Thymus (tissue), 11 donors: ENCODE results near the gene ASMTL. TPM values are rescaled to one million over a fixed set of nuclear protein-coding genes. Genes with fewer than 3 reads are reported as not detected.

Source experiments
- DNase-seq, 9 donors: peaks; one replicate each; pipeline ENCODE4 v3.0.0-alpha.2; 2013; ENCODE audit warnings: low spot score in 9 of 9, low read depth in 6 of 9, missing footprints in 1 of 9
- H3K27ac ChIP-seq, 2 donors: one replicate each; pipeline ENCODE4 v1.5.1; 2013; ENCODE audit warnings: control low read depth in 1 of 2, low read depth in 1 of 2, low read length in 1 of 2, mild to moderate bottlenecking in 1 of 2, moderate library complexity in 1 of 2
- H3K27me3 ChIP-seq, 2 donors: one replicate each; pipeline ENCODE4 v1.5.1; 2013; ENCODE audit warnings: low read length in 1 of 2; ENCODE audit not compliant: control insufficient read depth in 2 of 2, insufficient read depth in 1 of 2
- H3K36me3 ChIP-seq, 2 donors: one replicate each; pipeline ENCODE4 v1.5.1; 2013; ENCODE audit warnings: low read length in 1 of 2, mild to moderate bottlenecking in 1 of 2, moderate library complexity in 1 of 2; ENCODE audit not compliant: control insufficient read depth in 2 of 2, insufficient read depth in 2 of 2
- H3K4me1 ChIP-seq, 2 donors: one replicate each; pipeline ENCODE4 v1.5.1; 2013; ENCODE audit warnings: low read length in 2 of 2; ENCODE audit not compliant: control insufficient read depth in 2 of 2, insufficient read depth in 2 of 2
- H3K4me3 ChIP-seq, 2 donors: one replicate each; pipeline ENCODE4 v1.5.1; 2013; ENCODE audit warnings: low read length in 2 of 2, control low read depth in 1 of 2, mild to moderate bottlenecking in 1 of 2
- H3K9me3 ChIP-seq, 2 donors: one replicate each; pipeline ENCODE4 v1.5.1; 2013; ENCODE audit warnings: low read length in 1 of 2, mild to moderate bottlenecking in 1 of 2; ENCODE audit not compliant: control insufficient read depth in 2 of 2, insufficient read depth in 1 of 2
- WGBS: extraction: QIAGEN DNeasy Blood & Tissue Kit; methylation state at CpG from one replicate; pipeline ENCODE4 v1.1.7; 2013; 5-methylcytosine and 5-hydroxymethylcytosine counted together
- polyA plus RNA-seq: library from polyadenylated mRNA; stranded (reverse); fragments of 200-250 nt; gene quantifications from one replicate; pipeline ENCODE4 v1.2.3, GENCODE V29; 2013
- total RNA-seq: library from RNA; stranded (reverse); fragments of 120-200 nt; gene quantifications from one replicate; pipeline ENCODE4 v1.2.4, GENCODE V29; 2013
- donor health status: healthy.

The ASMTL gene
- total and polyA plus RNA-seq, 2 donors: 14.6 to 33.0 TPM

DNA sequence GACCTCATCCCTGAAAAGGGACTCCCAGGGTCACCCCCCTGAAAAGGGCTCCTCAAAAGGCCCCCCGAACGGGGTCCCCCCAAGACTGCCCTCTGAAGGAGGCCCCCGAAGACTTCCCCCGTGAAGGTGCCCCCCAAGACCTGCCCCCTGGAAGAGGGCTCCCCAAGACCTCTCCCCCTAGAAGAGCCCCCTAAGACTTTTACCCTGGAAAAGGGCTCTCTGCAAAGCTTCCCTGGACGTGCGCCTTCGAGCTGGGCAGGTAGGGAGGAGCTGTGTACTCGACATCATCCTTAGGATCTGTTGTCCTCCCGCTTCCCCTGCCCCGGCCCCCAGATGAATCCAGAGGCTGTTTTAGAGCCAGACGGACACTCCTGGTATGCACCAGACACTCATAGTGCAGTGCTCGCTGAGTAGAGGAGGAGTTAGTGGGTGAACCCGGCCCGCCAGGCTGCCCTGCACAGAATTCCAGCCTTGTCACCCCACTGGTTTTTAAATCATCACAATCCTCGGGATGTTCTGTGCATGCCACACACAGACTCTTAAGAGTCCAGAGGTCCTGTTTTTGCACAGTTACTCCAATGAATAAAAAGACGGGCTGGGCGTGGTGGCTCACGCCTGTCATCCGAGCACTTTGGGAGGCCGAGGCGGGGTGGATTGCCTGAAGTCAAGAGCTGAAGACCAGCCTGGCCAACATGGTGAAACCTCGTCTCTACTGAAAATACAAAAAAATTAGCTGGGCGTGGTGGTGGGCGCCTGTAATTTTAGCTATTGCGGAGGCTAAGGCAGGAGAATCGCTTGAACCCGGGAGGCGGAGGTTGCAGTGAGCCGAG lies 55.1 kb downstream of the ASMTL start:
- no peak for DNase-seq
- Histone ChIP-seq H3K9me3 (peaks cover 0 to 5% of the 10 kb centered on the region in 2 donors), H3K27ac (no peak overlapping the region), H3K4me1 (peaks cover 0 to 5% of the 10 kb centered on the region in 2 donors), H3K36me3 (peaks cover 21 to 27% of the 10 kb centered on the region in 2 donors), H3K4me3 (no peak overlapping the region), H3K27me3 (no peaks in the 10 kb centered on the region)
- 93% methylated on average over 29 of the region's 29 CpGs for WGBS

DNA sequence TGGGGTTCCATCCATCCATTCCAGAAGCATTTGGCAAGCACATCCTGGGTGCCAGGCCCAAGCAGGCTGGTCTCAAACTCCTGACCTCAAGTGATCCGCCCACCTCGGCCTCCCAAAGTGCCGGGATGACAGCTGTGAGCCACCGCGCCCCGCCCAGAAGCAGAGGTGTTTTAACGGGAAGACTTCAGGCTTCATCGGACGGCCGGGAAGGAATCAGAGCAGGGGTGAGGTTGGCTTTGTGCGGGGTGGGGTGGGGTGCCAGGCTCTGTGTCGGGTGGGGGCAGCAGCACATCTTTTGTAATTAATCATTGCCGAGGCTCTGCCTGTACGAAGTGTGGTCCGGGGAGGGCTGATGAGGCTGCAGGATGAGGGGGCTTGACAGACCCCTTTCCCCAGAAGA lies 55.7 kb downstream of the ASMTL start:
- DNase-seq: no peak
- 90% methylated on average over 15 of the region's 15 CpGs for WGBS

DNA sequence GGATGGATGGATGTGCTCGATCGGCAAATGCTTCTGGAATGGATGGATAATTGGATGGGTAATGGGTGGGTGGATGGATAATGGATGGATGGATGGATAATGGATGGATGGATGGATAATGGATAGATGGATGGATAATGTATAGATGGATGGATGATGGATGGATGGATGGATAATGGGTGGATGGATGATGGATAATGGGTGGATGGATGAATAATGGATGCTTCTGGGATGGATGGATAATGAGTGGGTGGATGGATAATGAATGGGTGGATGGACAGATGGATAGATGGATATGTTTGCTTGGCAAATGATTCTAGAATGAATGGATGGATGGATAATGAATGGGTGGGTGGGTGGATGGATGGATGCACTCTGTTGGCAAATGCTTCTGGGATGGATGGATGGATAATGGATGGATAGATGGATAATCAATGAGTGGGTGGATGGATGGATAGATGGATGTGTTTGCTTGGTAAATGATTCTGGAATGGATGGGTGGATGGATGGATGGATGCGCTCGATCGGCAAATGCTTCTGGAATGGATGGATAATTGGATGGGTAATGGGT lies 57.0 kb downstream of the ASMTL start:
- 99% methylated on average over 5 of the region's 5 CpGs for WGBS
- no peak for DNase-seq

More for the DNA sequence above, 55.7 kb downstream of the ASMTL start:
- Histone ChIP-seq H3K4me1 (peaks cover 0 to 5% of the 10 kb centered on the region in 2 donors), H3K27ac (no peak overlapping the region), H3K36me3 (peaks cover 21 to 24% of the 10 kb centered on the region in 2 donors), H3K27me3 (no peaks in the 10 kb centered on the region), H3K9me3 (peaks cover 0 to 5% of the 10 kb centered on the region in 2 donors), H3K4me3 (no peak overlapping the region)

DNA sequence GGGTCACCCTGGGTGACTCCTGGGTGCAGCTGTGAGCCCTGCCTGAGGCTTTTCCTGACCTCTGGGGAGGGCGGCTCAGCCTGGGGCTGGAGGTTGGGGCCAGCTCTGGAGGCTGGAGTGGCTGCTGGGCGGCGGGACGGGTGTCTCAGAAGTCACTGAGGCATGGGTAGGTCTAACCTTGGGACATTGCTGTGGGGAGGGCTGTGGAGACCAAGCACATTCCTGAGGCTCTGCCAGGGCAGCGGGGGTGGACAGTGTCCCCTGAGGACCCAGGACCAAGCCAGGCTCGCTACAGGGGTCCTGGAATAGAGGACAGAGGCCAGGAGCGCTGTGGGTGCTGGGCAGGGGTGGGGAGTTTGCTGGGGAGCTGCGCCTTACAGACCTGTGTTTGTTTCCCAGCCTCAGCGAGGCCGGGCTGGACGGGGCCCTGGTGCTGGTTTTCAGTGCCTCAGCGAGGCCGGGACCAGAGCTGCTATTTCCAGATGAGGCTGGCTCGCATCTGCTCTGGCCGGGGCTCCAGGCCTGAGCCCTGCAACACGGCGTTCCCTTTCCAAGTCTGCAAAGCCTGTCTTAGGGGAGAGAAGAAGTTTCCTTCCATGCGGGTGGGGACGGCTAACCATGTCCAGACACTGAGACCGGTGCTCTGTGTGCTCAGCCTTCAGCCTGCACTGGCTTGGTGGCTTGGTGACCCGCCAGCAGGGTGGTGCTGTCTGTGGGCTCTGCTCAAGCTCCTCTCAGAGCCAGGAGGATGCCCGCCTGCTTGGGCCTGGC lies 57.8 kb downstream of the ASMTL start:
- 95% methylated on average over 22 of the region's 22 CpGs for WGBS
- H3K4me1 ChIP-seq: peaks cover 8 to 15% of the 10 kb centered on the region in 2 donors
- H3K36me3 ChIP-seq: peaks cover 21 to 29% of the 10 kb centered on the region in 2 donors
- DNase-seq: no peak
- H3K4me3 ChIP-seq: no peak overlapping the region
- no peak overlapping the region for H3K27ac ChIP-seq
- H3K9me3 ChIP-seq: peaks cover 0 to 7% of the 10 kb centered on the region in 2 donors
- H3K27me3 ChIP-seq: no peaks in the 10 kb centered on the region

More for the DNA sequence above, 57.0 kb downstream of the ASMTL start:
- peaks cover 5 to 11% of the 10 kb centered on the region in 2 donors for H3K4me1 ChIP-seq
- peaks cover 0 to 5% of the 10 kb centered on the region in 2 donors for H3K9me3 ChIP-seq
- peaks cover 18 to 21% of the 10 kb centered on the region in 2 donors for H3K36me3 ChIP-seq
- H3K27me3 ChIP-seq: no peaks in the 10 kb centered on the region
- H3K4me3 ChIP-seq: no peak overlapping the region
- H3K27ac ChIP-seq: no peak overlapping the region

DNA sequence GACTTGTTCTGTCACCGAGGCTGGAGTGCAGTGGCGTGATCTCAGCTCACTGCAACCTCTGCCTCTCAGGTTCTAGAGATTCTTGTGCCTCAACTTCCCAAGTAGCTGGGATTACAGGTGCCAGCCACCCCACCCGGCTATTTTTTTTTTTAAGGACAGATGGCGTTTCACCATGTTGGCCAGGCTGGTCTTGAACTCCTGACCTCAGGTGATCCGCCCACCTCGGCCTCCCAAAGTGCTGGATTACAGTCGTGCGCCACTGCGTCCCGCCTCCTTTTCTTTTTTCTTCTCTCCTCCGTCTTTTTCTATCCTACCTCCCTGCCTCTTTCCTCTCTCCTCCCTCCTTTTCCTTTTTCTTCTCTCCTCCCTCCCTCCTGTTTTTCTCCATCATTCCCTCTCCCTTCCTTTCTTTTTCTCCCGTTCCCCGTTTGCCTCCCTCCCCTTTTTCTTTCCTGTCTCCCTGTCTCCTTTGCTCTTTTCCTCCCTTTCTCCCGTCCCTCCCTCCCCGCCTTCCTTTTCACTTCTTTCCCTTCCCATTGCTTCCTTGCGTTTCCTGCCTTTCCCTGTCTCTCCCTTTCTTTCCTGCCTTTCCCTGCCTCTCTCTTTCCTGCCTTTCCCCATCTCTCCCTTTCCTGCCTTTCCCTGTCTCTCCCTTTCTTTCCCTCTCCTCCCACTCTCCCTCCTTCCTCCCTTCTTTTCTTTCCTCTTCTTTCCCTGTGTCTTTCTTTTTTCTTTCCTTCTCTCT lies 58.7 kb downstream of the ASMTL start:
- no peak for DNase-seq
- 91% methylated on average over 16 of the region's 16 CpGs for WGBS
- peaks cover 0 to 7% of the 10 kb centered on the region in 2 donors for H3K9me3 ChIP-seq
- H3K27ac ChIP-seq: no peak overlapping the region
- no peaks in the 10 kb centered on the region for H3K27me3 ChIP-seq
- no peak overlapping the region for H3K4me3 ChIP-seq
- peaks cover 8 to 15% of the 10 kb centered on the region in 2 donors for H3K4me1 ChIP-seq
- H3K36me3 ChIP-seq: peaks cover 27 to 36% of the 10 kb centered on the region in 2 donors

DNA sequence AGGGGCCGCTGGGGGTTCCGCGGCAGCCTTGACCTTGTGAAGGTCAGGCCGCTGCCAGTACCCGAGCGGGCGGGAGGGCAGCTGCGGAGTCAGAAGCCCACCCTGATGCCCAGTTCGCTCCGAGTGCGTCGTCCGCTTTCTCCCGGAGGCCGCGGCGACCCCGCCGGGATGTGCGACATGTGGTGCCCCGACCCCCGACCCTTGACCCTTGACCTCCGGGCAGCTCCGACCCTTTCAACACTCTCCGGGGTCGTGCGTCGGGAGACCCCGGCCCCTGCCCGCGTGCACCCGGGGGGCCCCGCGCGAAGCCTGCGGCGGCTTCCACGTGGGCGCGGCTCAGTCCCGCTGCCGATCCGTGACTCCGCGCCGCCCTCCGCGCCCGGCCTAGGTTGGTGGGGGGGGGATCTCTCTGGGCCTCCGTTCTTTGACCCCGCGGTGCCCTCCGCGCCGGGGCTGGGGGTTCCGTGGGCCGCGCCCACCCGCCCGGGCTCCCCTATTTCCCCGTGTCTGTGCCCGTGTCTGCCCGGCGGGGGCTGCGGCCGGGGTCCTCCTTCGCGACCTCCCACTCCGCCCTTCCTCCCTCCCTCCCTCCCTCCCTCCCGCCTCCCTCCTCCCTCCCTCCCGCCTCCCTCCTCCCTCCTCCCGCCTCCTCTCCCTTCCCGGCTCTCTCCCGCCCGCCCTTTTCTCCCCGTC lies 60.2 kb downstream of the ASMTL start:
- H3K9me3 ChIP-seq: peaks cover 0 to 7% of the 10 kb centered on the region in 2 donors
- H3K4me3 ChIP-seq: peak overlapping the region; percentile 80 to 81
- no peaks in the 10 kb centered on the region for H3K27me3 ChIP-seq
- peaks cover 37 to 45% of the 10 kb centered on the region in 2 donors for H3K36me3 ChIP-seq
- WGBS: 3% methylated on average over 72 of the region's 76 CpGs
- peaks cover 8 to 15% of the 10 kb centered on the region in 2 donors for H3K4me1 ChIP-seq
- H3K27ac ChIP-seq: peak overlapping the region; percentile 95 to 97
- DNase-seq: peak in 2 of 9 donors; percentile 48 to 68

DNA sequence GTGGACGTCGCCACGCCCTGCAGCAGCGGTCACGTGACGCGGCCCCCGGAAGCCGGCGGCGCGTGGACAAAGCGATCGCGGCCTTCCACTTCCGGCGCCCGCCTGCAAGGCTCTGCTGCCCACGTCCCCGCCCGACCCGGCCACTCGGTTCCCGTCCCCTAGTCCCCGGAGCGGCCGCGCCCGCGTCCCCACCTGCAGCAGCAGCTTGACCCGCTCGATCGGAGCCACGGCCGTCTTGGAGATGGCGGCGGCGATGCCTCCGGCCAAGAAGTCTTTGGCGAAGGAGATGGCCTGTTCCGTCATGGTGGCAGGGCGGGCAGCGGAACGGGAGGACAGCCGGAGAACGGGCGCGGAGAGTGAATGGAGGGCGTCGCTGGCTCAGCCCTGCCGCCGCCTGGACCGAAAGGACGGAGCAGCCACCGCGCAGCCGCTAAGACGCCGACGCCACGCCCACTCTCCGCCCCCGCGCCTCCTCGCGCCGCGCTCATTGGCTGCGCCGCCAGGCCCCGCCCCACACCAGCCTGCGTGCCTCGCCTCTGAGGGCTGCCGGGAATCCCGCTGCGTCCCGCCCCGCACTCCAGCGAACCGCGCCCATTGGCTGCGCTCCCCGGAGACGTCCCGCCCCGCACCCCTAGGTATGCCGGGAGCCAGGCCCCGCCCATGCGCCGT lies 60.9 kb downstream of the ASMTL start, which contains the start of gene SLC25A6:
SLC25A6 (minus strand) TSS at position 407 of the 669 bp plus-strand sequence; CDS start at position 303, 104 bp downstream.
- H3K4me1 ChIP-seq: peaks cover 8 to 15% of the 10 kb centered on the region in 2 donors
- WGBS: under 1% methylated on average over 90 of the region's 90 CpGs
- peak within 1 kb of the TSS; percentile 80 to 99 for H3K4me3 ChIP-seq
- peak; percentile 91 to 98 (median 96) for DNase-seq
- peaks cover 0 to 7% of the 10 kb centered on the region in 2 donors for H3K9me3 ChIP-seq
- H3K36me3 ChIP-seq: peaks cover 41 to 48% of the 10 kb centered on the region in 2 donors
- no peaks in the 10 kb centered on the region for H3K27me3 ChIP-seq
- H3K27ac ChIP-seq: peak within 1 kb of the TSS; percentile 98 to 99
